GM23248 (cell line): Measurements from ENCODE around the gene VSTM2B. TPM values are rescaled to one million over a fixed set of nuclear protein-coding genes. Genes with fewer than 3 reads are reported as not detected.

Experiments used
- DNase-seq: peaks from one replicate; pipeline ENCODE4 v3.0.0-alpha.2; 2015
- H2AFZ ChIP-seq: fragments of 200-600 bp; sonication (generic); 2 replicates; pipeline ENCODE4 v1.6.1; 2016; ENCODE audit warnings: antibody characterized with exemption
- H3F3A ChIP-seq: fragments of 200-600 bp; sonication (generic); 2 replicates; pipeline ENCODE4 v1.6.1; 2016; ENCODE audit warnings: mild to moderate bottlenecking, antibody characterized with exemption, mixed run types; ENCODE audit not compliant: insufficient read depth
- H3K27ac ChIP-seq: fragments of 200-600 bp; sonication (generic); 2 replicates; pipeline ENCODE4 v1.5.1; 2016; ENCODE audit warnings: mild to moderate bottlenecking
- H3K27me3 ChIP-seq: fragments of 200-600 bp; sonication (generic); replicated peaks from 2 replicates; pipeline ENCODE4 v1.6.1; 2016; ENCODE audit warnings: mild to moderate bottlenecking; ENCODE audit not compliant: insufficient read depth
- H3K36me3 ChIP-seq: fragments of 200-600 bp; sonication (generic); 2 replicates; pipeline ENCODE4 v1.6.1; 2016; ENCODE audit warnings: low read depth, mild to moderate bottlenecking
- H3K4me1 ChIP-seq: fragments of 200-600 bp; sonication (generic); 2 replicates; pipeline ENCODE4 v1.6.1; 2016; ENCODE audit warnings: mild to moderate bottlenecking; ENCODE audit not compliant: insufficient read depth
- H3K4me2 ChIP-seq: fragments of 200-600 bp; sonication (generic); one replicate; pipeline ENCODE4 v1.6.1; 2016; ENCODE audit warnings: mild to moderate bottlenecking; ENCODE audit not compliant: unreplicated experiment
- H3K4me3 ChIP-seq: fragments of 200-600 bp; sonication (generic); 2 replicates; pipeline ENCODE4 v1.5.1; 2016; ENCODE audit warnings: mild to moderate bottlenecking
- H3K79me2 ChIP-seq: fragments of 200-600 bp; sonication (generic); 2 replicates; pipeline ENCODE4 v1.6.1; 2016; ENCODE audit warnings: mild to moderate bottlenecking; ENCODE audit not compliant: insufficient read depth
- H3K9ac ChIP-seq: fragments of 200-600 bp; sonication (generic); 2 replicates; pipeline ENCODE4 v1.6.1; 2016; ENCODE audit warnings: mild to moderate bottlenecking
- H3K9me2 ChIP-seq: fragments of 200-600 bp; sonication (generic); 2 replicates; pipeline ENCODE4 v1.6.1; 2016; ENCODE audit warnings: mixed run types, mild to moderate bottlenecking, moderate library complexity; ENCODE audit not compliant: insufficient read depth
- H3K9me3 ChIP-seq: fragments of 200-600 bp; sonication (generic); one replicate; pipeline ENCODE4 v1.6.1; 2017; ENCODE audit warnings: low read depth
- H4K20me1 ChIP-seq: fragments of 200-600 bp; sonication (generic); 2 replicates; pipeline ENCODE4 v1.6.0; 2016; ENCODE audit not compliant: insufficient read depth
- EZH2 ChIP-seq: fragments of 200-600 bp; sonication (generic); IDR thresholded peaks from 2 replicates; pipeline ENCODE4 v1.6.1; 2018; ENCODE audit warnings: antibody characterized with exemption, mild to moderate bottlenecking; ENCODE audit not compliant: insufficient read depth, poor library complexity, severe bottlenecking
- EZH2phosphoT487 ChIP-seq: fragments of 200-600 bp; sonication (generic); IDR thresholded peaks from 2 replicates; pipeline ENCODE4 v1.6.1; 2018; ENCODE audit warnings: antibody characterized with exemption, moderate library complexity, mild to moderate bottlenecking, low read depth; ENCODE audit not compliant: insufficient read depth
- WGBS, 2 experiments: methylation state at CpG; one replicate each; pipeline ENCODE4 v1.1.6; 2015 to 2017; ENCODE audit warnings: low lambda C conversion rate in 2 of 2, low coverage in 1 of 2; ENCODE audit errors: missing lambda C conversion rate in 2 of 2; 5-methylcytosine and 5-hydroxymethylcytosine counted together
- in situ Hi-C: fragments of 300-500 bp; cut with MboI; formaldehyde crosslinking; loops from 2 replicates; pipeline ENCODE4 v1.15.0; 2020
- polyA plus RNA-seq: library from polyadenylated mRNA; unstranded; fragments of >200 nt; fragmentation: Nextera tagmentation; extraction: Ambion mirVana; gene quantifications from 2 replicates; pipeline ENCODE4 v1.2.1, GENCODE V29; 2016
- total RNA-seq: library from RNA; depleted of rRNA; stranded (reverse); fragments of >200 nt; shearing (Covaris generic); gene quantifications from 2 replicates; pipeline ENCODE4 v1.2.3, GENCODE V29; 2014

Gene VSTM2B
- total and polyA plus RNA-seq, 2 experiments from 2014 or later: not detected

- H3K36me3 ChIP-seq: no peaks in the 10 kb centered on the region
- H3K27me3 ChIP-seq: peaks cover 31% of the 10 kb centered on the region
- H3K4me1 ChIP-seq: no peaks in the 10 kb centered on the region
- no peak overlapping the region for H3K4me2 ChIP-seq
- 30 to 34% methylated on average over 7 of the region's 7 CpGs for WGBS, 2 experiments
- H2AFZ ChIP-seq: no peak overlapping the region
- H4K20me1 ChIP-seq: no peaks in the 10 kb centered on the region
- no peak overlapping the region for H3K9ac ChIP-seq
- TF ChIP-seq EZH2 (no peak), EZH2phosphoT487 (no peak)
- in situ Hi-C loops: no loop called here
- no peak overlapping the region for H3K4me3 ChIP-seq
- no peak overlapping the region for H3K27ac ChIP-seq
- no peaks in the 10 kb centered on the region for H3F3A ChIP-seq
- no peak for DNase-seq
- no peaks in the 10 kb centered on the region for H3K9me2 ChIP-seq
- no peaks in the 10 kb centered on the region for H3K79me2 ChIP-seq
- H3K9me3 ChIP-seq: no peaks in the 10 kb centered on the region
Observed at GRCh38 chr19:29573486-29573885, 47.7 kb downstream of the VSTM2B start.

- in situ Hi-C loops: no loop called here
- no peaks in the 10 kb centered on the region for H3K9me2 ChIP-seq
- no peak overlapping the region for H3K4me2 ChIP-seq
- peaks cover 31% of the 10 kb centered on the region for H3K27me3 ChIP-seq
- H3K4me1 ChIP-seq: no peaks in the 10 kb centered on the region
- no peaks in the 10 kb centered on the region for H3F3A ChIP-seq
- H2AFZ ChIP-seq: no peak overlapping the region
- no peaks in the 10 kb centered on the region for H3K9me3 ChIP-seq
- H3K79me2 ChIP-seq: no peaks in the 10 kb centered on the region
- H3K36me3 ChIP-seq: no peaks in the 10 kb centered on the region
- H4K20me1 ChIP-seq: no peaks in the 10 kb centered on the region
- no peak for DNase-seq
- WGBS, 2 experiments: 36 to 43% methylated on average over 3 of the region's 3 CpGs
- TF ChIP-seq EZH2: no peak
- no peak overlapping the region for H3K4me3 ChIP-seq
- H3K27ac ChIP-seq: no peak overlapping the region
- H3K9ac ChIP-seq: no peak overlapping the region
Observed at GRCh38 chr19:29574510-29574909, 48.7 kb downstream of the VSTM2B start.

- DNase-seq: peak; percentile 23
- no peaks in the 10 kb centered on the region for H4K20me1 ChIP-seq
- no peaks in the 10 kb centered on the region for H3K79me2 ChIP-seq
- H3F3A ChIP-seq: no peaks in the 10 kb centered on the region
- H3K9ac ChIP-seq: no peak overlapping the region
- no peak overlapping the region for H3K4me2 ChIP-seq
- in situ Hi-C loops: no loop called here
- no peaks in the 10 kb centered on the region for H3K36me3 ChIP-seq
- H2AFZ ChIP-seq: no peak overlapping the region
- H3K4me3 ChIP-seq: no peak overlapping the region
- no peaks in the 10 kb centered on the region for H3K9me3 ChIP-seq
- H3K27me3 ChIP-seq: peaks cover 31% of the 10 kb centered on the region
- H3K4me1 ChIP-seq: no peaks in the 10 kb centered on the region
- no peaks in the 10 kb centered on the region for H3K9me2 ChIP-seq
- TF ChIP-seq EZH2phosphoT487: no peak
- TF ChIP-seq EZH2: no peak
- WGBS, 2 experiments: 12 to 17% methylated on average over 14 of the region's 14 CpGs
- H3K27ac ChIP-seq: no peak overlapping the region
Observed at GRCh38 chr19:29576046-29576606, 50.3 kb downstream of the VSTM2B start.

GRCh38 chr19:29576761-29577648 lies 51.2 kb downstream of the VSTM2B start:
- no peak overlapping the region for H2AFZ ChIP-seq
- in situ Hi-C loops: no loop called here
- 40% methylated on average over 15 of the region's 15 CpGs for WGBS, 2 experiments
- H3K4me3 ChIP-seq: no peak overlapping the region
- TF ChIP-seq EZH2 (no peak), EZH2phosphoT487 (no peak)
- peak; percentile 40 for DNase-seq
- H3K9me3 ChIP-seq: no peaks in the 10 kb centered on the region
- no peaks in the 10 kb centered on the region for H3K9me2 ChIP-seq
- peaks cover 31% of the 10 kb centered on the region for H3K27me3 ChIP-seq
- no peaks in the 10 kb centered on the region for H3K4me1 ChIP-seq
- no peaks in the 10 kb centered on the region for H4K20me1 ChIP-seq
- H3K4me2 ChIP-seq: no peak overlapping the region
- no peaks in the 10 kb centered on the region for H3F3A ChIP-seq
- H3K79me2 ChIP-seq: no peaks in the 10 kb centered on the region
- H3K9ac ChIP-seq: no peak overlapping the region
- H3K36me3 ChIP-seq: no peaks in the 10 kb centered on the region
- no peak overlapping the region for H3K27ac ChIP-seq
